GM19328 (cell line): ENCODE measurements around the gene SPINT4.
"Not testable (repeated sequence)": the region's sequence is repeated elsewhere in the genome, so short reads cannot be mapped to it uniquely, and the experiment has no call there.

Experiments
- ATAC-seq: cut with Tn5 transposase; IDR thresholded peaks from one replicate; pipeline ENCODE4 v1.9.1; 2021; ENCODE audit warnings: mild to moderate bottlenecking, moderate library complexity; ENCODE audit not compliant: unreplicated experiment

SPINT4 gene

GRCh38 chr20:45722047-45722446 is at the start of gene SPINT4:
TSS of gene SPINT4 (plus strand) at chr20:45722347. CDS start at chr20:45722368, 21 bp downstream.
- no peak for ATAC-seq

- no peak for ATAC-seq
These were observed 49.4 kb upstream of the SPINT4 start for GRCh38 chr20:45672765-45673164.

GRCh38 chr20:45679650-45680049 is 42.5 kb upstream of the SPINT4 start:
- ATAC-seq: no peak

GRCh38 chr20:45685896-45686295 is 36.3 kb upstream of the SPINT4 start:
- ATAC-seq: no peak

GRCh38 chr20:45693346-45693745 is 28.8 kb upstream of the SPINT4 start:
- ATAC-seq: not testable (repeated sequence)

- ATAC-seq: no peak
These were observed 26.7 kb upstream of the SPINT4 start for GRCh38 chr20:45695496-45695895.

- no peak for ATAC-seq
These were observed 21.0 kb upstream of the SPINT4 start for GRCh38 chr20:45701104-45701503.

GRCh38 chr20:45701873-45702272 is 20.3 kb upstream of the SPINT4 start, which contains the start of gene WFDC13:
TSS of gene WFDC13 (plus strand) at chr20:45702038. CDS start at chr20:45702124, 86 bp downstream.
- ATAC-seq: no peak

GRCh38 chr20:45704969-45705637 is 17.0 kb upstream of the SPINT4 start, which contains the start of gene WFDC10B:
TSS of gene WFDC10B (minus strand) at chr20:45705019. CDS start at chr20:45685992, 19,027 bp downstream.
- no peak for ATAC-seq

GRCh38 chr20:45716141-45716688 is 5.9 kb upstream of the SPINT4 start:
- ATAC-seq: not testable (repeated sequence)

- no peak for ATAC-seq
These were observed 3.0 kb downstream of the SPINT4 start for GRCh38 chr20:45725134-45725533.

- ATAC-seq: no peak
These were observed 4.9 kb downstream of the SPINT4 start for GRCh38 chr20:45727044-45727443.

- ATAC-seq: no peak
These were observed 10.1 kb downstream of the SPINT4 start for GRCh38 chr20:45732199-45732598.

GRCh38 chr20:45735552-45735951 is 13.4 kb downstream of the SPINT4 start:
- ATAC-seq: no peak

GRCh38 chr20:45735988-45736387 is 13.8 kb downstream of the SPINT4 start:
- ATAC-seq: no peak

- no peak for ATAC-seq
These were observed 20.4 kb downstream of the SPINT4 start for GRCh38 chr20:45742596-45742995.

- ATAC-seq: no peak
These were observed 22.9 kb downstream of the SPINT4 start for GRCh38 chr20:45745015-45745414.

GRCh38 chr20:45751721-45752120 is 29.6 kb downstream of the SPINT4 start:
- ATAC-seq: no peak

GRCh38 chr20:45752746-45753145 is 30.6 kb downstream of the SPINT4 start:
- ATAC-seq: no peak

GRCh38 chr20:45758096-45758495 is 35.9 kb downstream of the SPINT4 start:
- no peak for ATAC-seq

GRCh38 chr20:45759921-45760320 is 37.8 kb downstream of the SPINT4 start:
- ATAC-seq: not testable (repeated sequence)

GRCh38 chr20:45761966-45762365 is 39.8 kb downstream of the SPINT4 start:
- ATAC-seq: not testable (repeated sequence)
